Breast epithelium (tissue), 4 donors: ENCODE results near the gene KRT33A. TPM values are rescaled to one million over a fixed set of nuclear protein-coding genes. Genes with fewer than 3 reads are reported as not detected.

Experiments used
- DNase-seq, 2 donors: peaks; one replicate each; pipeline ENCODE4 v3.0.0-alpha.2; 2019; ENCODE audit warnings: low spot score in 2 of 2
- H3K27ac ChIP-seq, 2 donors: fragments of 200-600 bp; sonication (generic) in 1 of 2; one replicate each; pipeline ENCODE4 v1.5.1; 2016 to 2019; ENCODE audit warnings: mild to moderate bottlenecking in 1 of 2
- H3K27me3 ChIP-seq, 2 donors: fragments of 200-600 bp; sonication (generic) in 1 of 2; one replicate each; pipeline versions ENCODE4 v1.5.1 to v1.6.0; 2017 to 2019; ENCODE audit warnings: control low read depth in 1 of 2, mild to moderate bottlenecking in 1 of 2
- H3K36me3 ChIP-seq: fragments of 200-600 bp; one replicate; pipeline ENCODE4 v1.5.1; 2019
- H3K4me1 ChIP-seq, 2 donors: fragments of 200-600 bp; sonication (generic); one replicate each; pipeline ENCODE4 v1.5.1; 2016 to 2019; ENCODE audit warnings: control low read depth in 1 of 2
- H3K4me3 ChIP-seq, 3 donors: fragments of 200-600 bp; sonication (generic); 1 replicate in 2 of 3; 2 replicates in 1 of 3; pipeline ENCODE4 v1.5.1; 2016 to 2019; ENCODE audit warnings: mild to moderate bottlenecking in 3 of 3, moderate library complexity in 2 of 3
- H3K9me3 ChIP-seq, 2 donors: fragments of 200-600 bp; sonication (generic) in 1 of 2; one replicate each; pipeline ENCODE4 v1.5.1; 2016 to 2019; ENCODE audit warnings: control low read depth in 1 of 2
- CTCF ChIP-seq, 3 donors: fragments of 450-650 bp; IDR thresholded peaks; one replicate each; pipeline ENCODE4 v1.5.1; 2016 to 2017; ENCODE audit warnings: antibody characterized with exemption in 3 of 3, mild to moderate bottlenecking in 3 of 3, moderate library complexity in 3 of 3
- POLR2A ChIP-seq: fragments of 450-650 bp; IDR thresholded peaks from one replicate; pipeline ENCODE4 v1.6.1; 2016; ENCODE audit warnings: antibody characterized with exemption, mild to moderate bottlenecking, moderate library complexity
- POLR2AphosphoS5 ChIP-seq, 3 donors: sonication (generic); formaldehyde crosslinking; IDR thresholded peaks; one replicate each; pipeline ENCODE4 v1.6.1; 2017; ENCODE audit warnings: antibody characterized with exemption in 3 of 3
- intact Hi-C: fragments of 100-400 bp; cut with DNase I; formaldehyde crosslinking; loops from one replicate; pipeline ENCODE4 v1.15.1; 2023; ENCODE audit warnings: low total_unique reads
- total RNA-seq, 3 donors: library from RNA; depleted of rRNA; stranded (reverse); fragments of >200 nt; gene quantifications; one replicate each; pipeline ENCODE4 v1.1.0, GENCODE V29; 2016

The KRT33A gene
- total RNA-seq, 3 donors from 2014 or later: not detected

- H3K9me3 ChIP-seq: peaks cover 7 to 17% of the 10 kb centered on the region in 2 donors
- no peaks in the 10 kb centered on the region for H3K27me3 ChIP-seq
- peak overlapping the region; percentile 65 to 80 for H3K27ac ChIP-seq
- no peak for TF ChIP-seq POLR2A
- no peak for TF ChIP-seq POLR2AphosphoS5 (IDR thresholded peaks at IDR 0.05)
- H3K36me3 ChIP-seq: no peaks in the 10 kb centered on the region
- peaks cover 0 to 9% of the 10 kb centered on the region in 2 donors for H3K4me1 ChIP-seq
- intact Hi-C loops: no loop called here
- no peak for DNase-seq
- no peak overlapping the region for H3K4me3 ChIP-seq
Observed at GRCh38 chr17:41340494-41340893, 10.1 kb downstream of the KRT33A start.

GRCh38 chr17:41339571-41340172, 11.0 kb downstream of the KRT33A start:
- no peak overlapping the region for H3K4me3 ChIP-seq
- TF ChIP-seq CTCF (IDR thresholded peaks at IDR 0.05): no peak
- TF ChIP-seq POLR2A: no peak
- no peak for TF ChIP-seq POLR2AphosphoS5 (IDR thresholded peaks at IDR 0.05)
- no peak for DNase-seq
- H3K9me3 ChIP-seq: peaks cover 7 to 17% of the 10 kb centered on the region in 2 donors
- H3K36me3 ChIP-seq: no peaks in the 10 kb centered on the region
- peak overlapping the region; percentile 65 to 80 for H3K27ac ChIP-seq
- intact Hi-C loops: no loop called here
- no peaks in the 10 kb centered on the region for H3K27me3 ChIP-seq
- H3K4me1 ChIP-seq: peaks cover 0 to 7% of the 10 kb centered on the region in 2 donors

GRCh38 chr17:41338961-41339485, 11.6 kb downstream of the KRT33A start:
- Histone ChIP-seq H3K27ac (peak overlapping the region; percentile 65 to 80), H3K4me1 (peaks cover 0 to 7% of the 10 kb centered on the region in 2 donors), H3K36me3 (no peaks in the 10 kb centered on the region), H3K27me3 (no peaks in the 10 kb centered on the region), H3K4me3 (no peak overlapping the region), H3K9me3 (peaks cover 7 to 17% of the 10 kb centered on the region in 2 donors)
- TF ChIP-seq CTCF (IDR thresholded peaks at IDR 0.05) (no peak), POLR2AphosphoS5 (IDR thresholded peaks at IDR 0.05) (no peak), POLR2A (no peak)
- DNase-seq: no peak
- intact Hi-C loops: no loop called here

- TF ChIP-seq POLR2A (no peak), POLR2AphosphoS5 (IDR thresholded peaks at IDR 0.05) (no peak), CTCF (IDR thresholded peaks at IDR 0.05) (no peak)
- Histone ChIP-seq H3K27me3 (no peaks in the 10 kb centered on the region), H3K36me3 (no peaks in the 10 kb centered on the region), H3K27ac (peak overlapping the region; percentile 64 to 66), H3K9me3 (no peaks in the 10 kb centered on the region), H3K4me1 (peaks cover 0 to 7% of the 10 kb centered on the region in 2 donors), H3K4me3 (no peak overlapping the region)
- no peak for DNase-seq
- intact Hi-C loops: no loop called here
Observed at GRCh38 chr17:41335747-41336146, 14.9 kb downstream of the KRT33A start.

GRCh38 chr17:41334385-41335305, 16.0 kb downstream of the KRT33A start:
- Histone ChIP-seq H3K4me3 (no peak overlapping the region), H3K9me3 (no peaks in the 10 kb centered on the region), H3K36me3 (no peaks in the 10 kb centered on the region), H3K27me3 (no peaks in the 10 kb centered on the region), H3K4me1 (peaks cover 0 to 4% of the 10 kb centered on the region in 2 donors), H3K27ac (peak overlapping the region; percentile 64 to 66)
- intact Hi-C loops: no loop called here
- DNase-seq: no peak
- TF ChIP-seq CTCF (IDR thresholded peaks at IDR 0.05): no peak
- no peak for TF ChIP-seq POLR2AphosphoS5 (IDR thresholded peaks at IDR 0.05)
- no peak for TF ChIP-seq POLR2A
